RKO (cell line): Measurements from ENCODE around the gene GNA14.
"Not testable (repeated sequence)": the region's sequence is repeated elsewhere in the genome, so short reads cannot be mapped to it uniquely, and the experiment has no call there.

Source experiments
- DNase-seq: peaks from one replicate; pipeline ENCODE4 v3.0.0-alpha.2; 2016; ENCODE audit warnings: low spot score

The GNA14 gene

DNA sequence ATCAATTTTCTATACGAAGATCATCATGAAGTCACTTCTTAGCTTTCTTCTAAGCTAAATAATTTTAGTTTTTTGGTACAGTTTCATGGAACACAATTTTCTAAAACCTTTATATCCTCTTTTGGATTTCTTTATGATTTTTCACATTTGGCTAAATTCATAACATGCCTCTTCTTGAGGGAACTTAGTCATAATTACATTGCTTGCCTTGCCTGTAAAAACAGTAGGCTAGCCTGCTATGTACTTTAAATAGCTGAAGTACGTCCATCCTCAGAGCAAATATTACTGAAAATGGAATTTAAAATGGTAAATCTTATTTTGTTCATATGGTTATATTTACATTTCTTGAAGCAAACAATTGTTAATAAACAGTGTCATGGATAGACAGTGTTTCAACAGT is 245.8 kb downstream of the GNA14 start:
- no peak for DNase-seq

DNA sequence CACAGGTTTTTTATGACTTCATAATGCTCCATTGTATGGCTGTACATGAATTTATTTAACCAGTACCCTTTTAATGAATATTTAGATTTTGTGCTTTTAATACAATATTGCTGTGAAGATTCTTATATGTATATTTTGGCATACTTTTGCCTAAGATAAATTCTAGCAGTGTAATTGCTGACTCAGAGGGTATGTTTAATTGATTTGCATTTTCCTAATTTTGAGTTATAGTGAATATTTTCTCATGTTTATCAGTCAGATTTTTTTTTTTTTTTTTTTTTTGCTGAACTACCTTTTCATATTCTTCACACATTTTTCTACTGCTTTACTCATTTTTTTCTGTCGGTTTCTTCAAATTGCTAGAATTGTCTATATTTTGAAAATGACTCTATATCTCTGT is 248.2 kb downstream of the GNA14 start:
- DNase-seq, result no peak

DNA sequence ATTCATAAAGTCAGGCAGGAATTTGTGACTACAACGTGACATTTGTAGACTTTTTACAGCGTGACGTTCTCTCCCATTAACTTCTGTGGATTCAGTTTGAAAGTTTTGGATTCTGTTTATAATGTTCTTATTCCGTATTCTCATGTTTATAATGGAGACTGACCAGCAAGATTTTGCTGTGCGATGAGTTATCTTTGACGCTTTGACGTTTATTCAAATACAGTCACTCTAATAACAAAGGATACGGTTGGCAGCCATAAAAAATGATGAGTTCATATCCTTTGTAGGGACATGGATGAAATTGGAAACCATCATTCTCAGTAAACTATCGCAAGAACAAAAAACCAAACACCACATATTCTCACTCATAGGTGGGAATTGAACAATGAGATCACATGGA is 249.5 kb downstream of the GNA14 start:
- not testable (repeated sequence) for DNase-seq

DNA sequence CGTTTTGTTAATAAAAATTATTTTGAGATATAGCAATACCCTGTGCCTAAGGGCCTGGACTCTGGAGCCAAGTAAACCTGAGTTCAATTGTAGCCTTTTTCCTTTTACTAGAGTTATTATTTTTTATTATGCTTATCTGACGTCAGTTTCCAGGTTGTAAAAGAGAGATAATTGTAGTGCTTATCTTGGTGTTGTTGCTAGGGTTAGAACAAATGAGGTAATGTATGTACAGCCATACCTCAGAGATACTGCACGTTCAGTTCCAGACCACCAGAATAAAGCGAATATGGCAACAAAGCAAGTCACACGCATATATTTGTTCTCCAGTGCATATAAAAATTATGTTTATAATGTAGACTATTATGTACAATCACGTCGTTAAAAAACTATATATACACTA is 255.8 kb downstream of the GNA14 start:
- no peak for DNase-seq

DNA sequence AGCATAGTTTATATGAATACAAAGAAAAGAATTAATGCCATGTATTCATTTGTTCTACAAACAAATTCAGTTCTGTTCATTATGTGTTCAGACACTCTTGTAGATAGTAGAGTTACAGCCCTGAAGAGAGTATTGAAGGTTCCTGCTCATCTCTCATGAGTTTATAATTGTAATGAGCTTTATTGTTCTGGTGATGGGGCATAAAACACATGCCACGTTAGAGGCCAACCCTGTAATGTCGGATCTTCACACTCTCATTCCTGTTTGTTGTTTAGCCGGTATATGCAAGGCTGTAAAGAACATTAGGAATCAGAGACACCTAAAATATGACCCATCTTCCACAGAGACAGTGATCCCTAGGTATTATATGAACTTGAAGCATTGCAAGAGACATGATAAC is 256.3 kb downstream of the GNA14 start:
- DNase-seq, result no peak

DNA sequence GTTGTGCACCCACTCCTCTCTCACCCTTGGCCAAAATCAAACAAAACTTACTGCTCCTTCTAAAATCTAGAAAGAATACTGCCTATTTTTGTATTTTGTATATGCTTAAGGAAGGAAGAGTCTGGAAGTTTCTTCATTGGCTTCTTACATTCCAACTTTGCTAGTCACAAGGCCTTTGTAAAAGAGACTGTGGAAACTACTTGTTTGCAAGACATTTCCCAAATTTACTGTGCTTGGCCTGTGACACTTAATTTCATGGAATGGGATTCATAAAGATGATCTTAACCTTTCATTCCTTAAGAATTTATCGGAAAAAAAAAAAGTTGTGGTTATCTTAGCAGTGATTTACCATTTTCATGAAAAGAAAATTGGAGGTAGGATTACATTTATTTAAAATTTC is 261.9 kb downstream of the GNA14 start:
- no peak for DNase-seq

DNA sequence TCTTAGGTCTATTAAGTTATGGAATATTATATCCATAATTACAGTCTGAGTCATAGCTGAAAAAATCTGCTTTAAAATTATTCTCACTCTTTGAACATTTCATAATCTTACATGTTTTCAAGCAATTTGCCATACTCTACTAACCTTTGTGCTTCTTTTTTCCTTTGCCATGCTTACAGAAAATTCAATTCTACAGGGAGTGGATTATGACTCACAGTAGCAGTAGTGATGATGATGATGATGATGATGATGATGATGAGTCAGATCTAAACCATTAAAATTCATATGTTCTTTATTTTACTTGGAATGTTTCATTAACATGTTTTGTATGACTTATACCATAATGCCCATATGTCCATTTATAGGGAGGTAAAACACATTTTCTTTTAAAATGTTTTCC is 263.7 kb downstream of the GNA14 start:
- peak; percentile 75 for DNase-seq

DNA sequence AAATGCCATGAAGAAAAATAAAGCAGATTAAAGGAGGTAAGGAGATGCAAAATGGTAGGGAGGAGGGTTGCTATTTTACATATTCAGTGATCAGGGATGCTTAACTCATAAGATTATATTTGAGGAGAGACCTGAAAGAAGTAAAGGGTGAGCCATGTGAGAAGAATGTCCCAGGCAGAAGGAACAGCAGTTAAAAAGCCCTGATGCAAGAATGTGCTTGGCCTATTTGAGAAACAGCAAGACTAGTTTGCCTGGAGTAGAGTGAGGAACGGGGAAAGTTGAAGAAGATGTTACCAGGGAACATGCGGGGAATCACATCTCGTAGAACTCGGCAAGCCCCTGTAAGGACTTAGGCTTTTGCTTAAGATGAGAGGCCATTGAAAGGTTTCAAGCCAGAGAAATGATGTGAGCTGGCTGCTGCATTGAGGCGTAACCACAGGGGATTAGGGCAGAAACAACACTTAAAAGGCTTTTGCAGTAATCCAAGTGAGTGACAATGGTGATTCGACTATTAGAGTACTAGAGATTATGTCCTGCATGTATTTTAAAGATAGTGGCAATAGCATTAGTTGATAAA is 272.1 kb downstream of the GNA14 start:
- DNase-seq, result no peak

DNA sequence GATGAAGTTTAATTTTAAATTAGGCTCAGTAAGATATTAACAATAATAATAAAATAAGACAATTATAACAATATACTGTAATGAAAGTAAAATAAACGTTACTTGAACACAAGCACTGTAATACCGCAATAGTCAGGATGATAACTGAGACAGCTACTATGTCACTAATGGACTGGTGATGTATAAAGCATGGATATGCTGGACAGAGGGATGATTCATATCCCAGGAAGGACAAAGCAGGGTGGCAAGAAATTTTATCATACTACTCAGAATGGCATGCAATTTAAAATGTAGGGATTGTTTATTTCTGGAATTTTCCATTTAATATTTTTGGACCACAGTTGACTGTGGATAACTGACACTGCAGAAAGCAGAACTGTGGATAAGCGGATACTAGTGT is 273.9 kb downstream of the GNA14 start:
- DNase-seq, result peak; percentile 20
